Panc1 (cell line): ENCODE measurements around the gene SH2D2A. TPM values are rescaled to one million over a fixed set of nuclear protein-coding genes. Genes with fewer than 3 reads are reported as not detected.

Experiments
- ATAC-seq: fragments of 200-7000 bp; cut with Tn5 transposase; 2 replicates; pipeline ENCODE4 v1.9.1; 2020; ENCODE audit warnings: mild to moderate bottlenecking, moderate library complexity
- BruUV-seq: library from RNA; stranded (reverse); fragments of 400-500 nt; replicated peaks from 2 replicates; lab custom pipeline; 2021; lab: Mats Ljungman, UMichigan
- CTCF ChIA-PET: fragments of 300-600 bp; sonication (Branson Sonifier 250); formaldehyde crosslinking; loops from one replicate; lab custom pipeline; 2022; ENCODE audit warnings: antibody characterized with exemption; lab: Charles Lee
- POLR2A ChIA-PET: fragments of 300-600 bp; sonication (Branson Sonifier 250); formaldehyde crosslinking; loops from one replicate; lab custom pipeline; 2022; ENCODE audit warnings: antibody characterized with exemption; lab: Charles Lee
- DNase-seq: peaks from one replicate; pipeline ENCODE4 v3.0.0-alpha.2; 2010; ENCODE audit warnings: low read depth, low spot score
- H3K27ac ChIP-seq: 2 replicates; pipeline ENCODE4 v1.5.1; 2011; ENCODE audit warnings: mild to moderate bottlenecking, low read length, inconsistent platforms
- H3K27me3 ChIP-seq: fragments of 200-500 bp; sonication (Bioruptor generic); 2 replicates; pipeline ENCODE4 v1.6.0; 2014; ENCODE audit warnings: low read length, inconsistent platforms; ENCODE audit not compliant: control insufficient read depth, insufficient read depth
- H3K36me3 ChIP-seq: fragments of 200-500 bp; sonication (Bioruptor generic); 2 replicates; pipeline ENCODE4 v1.5.1; 2014; ENCODE audit warnings: inconsistent platforms, mild to moderate bottlenecking, low read length, moderate library complexity; ENCODE audit not compliant: control insufficient read depth, insufficient read depth
- H3K4me1 ChIP-seq: 2 replicates; pipeline ENCODE4 v1.5.1; 2011; ENCODE audit warnings: inconsistent platforms, mild to moderate bottlenecking, low read length, moderate library complexity; ENCODE audit not compliant: control insufficient read depth, insufficient read depth
- H3K4me3 ChIP-seq, 2 experiments: 2 replicates each; pipeline ENCODE4 v1.5.1; 2011 to 2012; ENCODE audit warnings: low read depth in 2 of 2, low read length in 2 of 2, mild to moderate bottlenecking in 2 of 2, inconsistent platforms in 1 of 2, moderate library complexity in 1 of 2
- H3K9me3 ChIP-seq: fragments of 200-500 bp; sonication (Bioruptor generic); 2 replicates; pipeline ENCODE4 v1.5.1; 2014; ENCODE audit warnings: low read depth, mild to moderate bottlenecking, inconsistent platforms, low read length, moderate library complexity; ENCODE audit not compliant: control insufficient read depth, insufficient read depth
- CTCF ChIP-seq: fragments of 450-650 bp; IDR thresholded peaks from 2 replicates; pipeline ENCODE4 v1.5.1; 2017; ENCODE audit warnings: mild to moderate bottlenecking
- POLR2AphosphoS5 ChIP-seq: IDR thresholded peaks from 2 replicates; pipeline ENCODE4 v1.6.1; 2012; ENCODE audit warnings: mild to moderate bottlenecking, low read depth, low read length, moderate library complexity
- REST ChIP-seq, 2 experiments: IDR thresholded peaks; 2 replicates each; pipeline ENCODE4 v1.6.1; 2011 to 2012; ENCODE audit warnings: low read depth in 2 of 2, control low read depth in 1 of 2, low read length in 1 of 2, mild to moderate bottlenecking in 1 of 2, moderate library complexity in 1 of 2; ENCODE audit not compliant: insufficient read depth in 1 of 2
- SIN3A ChIP-seq: IDR thresholded peaks from 2 replicates; pipeline ENCODE4 v1.6.1; 2012; ENCODE audit warnings: low read depth, mild to moderate bottlenecking, low read length, moderate library complexity, borderline replicate concordance; ENCODE audit not compliant: insufficient read depth
- TCF7L2 ChIP-seq: IDR thresholded peaks from 2 replicates; pipeline ENCODE4 v1.6.1; 2011; ENCODE audit warnings: mild to moderate bottlenecking, low read depth, low read length, inconsistent platforms
- in situ Hi-C: cut with HindIII; loops from 2 replicates; pipeline ENCODE4 v1.10.0; 2016; ENCODE audit warnings: low sequenced_read_pairs, low pct_unique_long_range_greater_than_20kb
- intact Hi-C: fragments of 100-400 bp; cut with micrococcal nuclease; formaldehyde crosslinking; loops from one replicate; pipeline ENCODE4 v1.10.0; 2022; ENCODE audit not compliant: unreplicated experiment
- total RNA-seq: library from RNA; stranded (reverse); gene quantifications from one replicate; pipeline ENCODE4 v1.2.1, GENCODE V29; 2021; ENCODE audit not compliant: unreplicated experiment

SH2D2A gene
- total RNA-seq, 1 experiment from 2014 or later = 0.69 TPM

DNA sequence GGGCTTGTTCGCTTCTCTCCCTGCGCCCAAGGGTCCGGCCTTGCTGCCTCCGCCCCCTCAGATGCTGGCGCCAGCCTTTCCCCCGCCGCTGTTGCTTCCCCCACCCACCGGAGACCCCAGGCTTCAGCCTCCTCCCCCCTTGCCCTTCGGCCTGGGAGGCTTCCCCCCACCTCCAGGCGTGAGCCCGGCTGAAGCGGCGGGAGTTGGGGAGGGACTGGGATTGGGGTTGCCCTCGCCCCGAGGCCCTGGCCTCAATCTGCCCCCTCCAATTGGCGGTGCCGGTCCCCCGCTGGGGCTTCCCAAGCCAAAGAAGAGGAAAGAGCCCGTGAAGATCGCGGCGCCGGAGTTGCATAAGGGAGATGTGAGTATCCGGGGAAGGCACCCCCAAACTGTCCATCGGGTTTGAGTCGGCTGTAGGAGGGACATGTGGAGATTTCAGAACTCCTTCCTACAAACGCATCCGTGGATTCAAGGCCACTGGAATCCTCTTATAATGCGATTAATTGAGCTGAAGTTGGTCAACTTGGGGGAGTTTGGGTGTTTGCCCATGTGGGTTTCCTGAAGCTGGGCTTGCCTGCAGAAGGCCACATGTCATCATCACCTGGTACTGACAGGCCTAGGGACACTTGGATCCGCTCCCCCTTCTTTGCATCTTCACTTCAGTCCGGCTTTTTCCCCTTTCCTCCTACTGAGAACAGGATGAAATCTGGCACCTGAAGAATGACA is 48.6 kb downstream of the SH2D2A start:
- intact Hi-C loops = no loop called here
- Histone ChIP-seq H3K36me3 (peaks cover 10% of the 10 kb centered on the region), H3K27ac (peak overlapping the region; percentile 96), H3K9me3 (no peaks in the 10 kb centered on the region), H3K4me3 (peak overlapping the region; percentile 98 to 99), H3K4me1 (peaks cover 29% of the 10 kb centered on the region), H3K27me3 (no peaks in the 10 kb centered on the region)
- CTCF ChIA-PET = no interaction called here
- no peak for TF ChIP-seq SIN3A
- TF ChIP-seq POLR2AphosphoS5 = no peak
- TF ChIP-seq CTCF = no peak
- TF ChIP-seq REST (IDR thresholded peaks at IDR 0.05; ENCODE audit: insufficient read depth in 1 of 2, low read depth in 2 of 2, low read length in 1 of 2) = no peak
- no peak for TF ChIP-seq TCF7L2
- in situ Hi-C loops = no loop called here
- POLR2A ChIA-PET = no interaction called here
- BruUV-seq = no TSS peak
- ATAC-seq (peak; percentile 8), DNase-seq (no peak)

DNA sequence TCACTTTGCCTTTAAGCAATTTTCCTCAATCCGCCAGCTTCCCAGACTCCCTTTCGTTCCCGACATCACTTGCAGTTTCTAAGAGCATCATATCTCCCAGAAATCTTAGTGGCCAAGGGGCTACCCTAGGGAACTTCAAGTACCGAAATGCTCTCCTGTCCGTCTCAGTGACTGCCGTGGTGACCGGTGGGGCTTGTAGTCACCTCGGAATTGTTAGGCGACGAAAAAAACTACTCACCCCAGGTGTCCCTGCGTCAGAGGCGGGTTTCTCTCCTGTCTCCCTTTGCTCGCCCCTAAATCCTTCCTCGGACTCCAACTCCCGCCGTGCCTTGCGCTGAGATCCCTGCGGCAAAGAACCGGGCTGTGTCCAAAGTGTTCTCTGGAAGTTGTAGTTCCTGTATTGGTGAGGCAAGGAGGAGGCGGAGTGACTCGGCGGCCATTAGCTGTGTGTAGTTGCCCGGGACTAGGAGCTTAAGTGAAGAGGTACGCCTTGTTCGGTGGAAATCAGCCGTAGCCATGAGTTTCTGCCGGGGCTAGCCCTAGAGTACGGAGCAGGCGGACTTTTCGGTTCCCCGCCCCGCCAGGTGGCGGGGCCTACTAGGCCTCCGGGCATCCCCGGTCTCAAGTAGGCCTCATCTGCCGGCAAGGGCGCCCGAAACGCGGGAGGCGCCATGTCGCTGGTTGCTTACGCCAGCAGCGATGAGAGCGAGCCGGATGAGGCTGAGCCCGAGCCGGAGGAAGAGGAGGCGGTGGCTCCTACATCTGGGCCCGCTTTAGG is 49.4 kb downstream of the SH2D2A start, which contains the start of gene PRCC:
PRCC (plus strand) TSS at position 435 of the 778 bp plus-strand sequence; CDS start at position 672, 237 bp downstream.
- Histone ChIP-seq H3K4me1 (peaks cover 23% of the 10 kb centered on the region), H3K4me3 (peak within 1 kb of the TSS; percentile 98 to 99), H3K9me3 (no peaks in the 10 kb centered on the region), H3K27me3 (no peaks in the 10 kb centered on the region), H3K36me3 (peaks cover 10% of the 10 kb centered on the region), H3K27ac (peak within 1 kb of the TSS; percentile 99)
- ChIA-PET CTCF (interaction anchor here (1.0 kb wide), 1 partner anchor 122 kb away, joined by 3 read pairs; no protein-coding TSS in a partner anchor), POLR2A (interaction anchor here (0.5 to 1.0 kb wide), 6 partner anchors 9 to 101 kb away, joined by 3 to 6 read pairs (median 3); partner anchors contain the start of gene MRPL24)
- in situ Hi-C loops = no loop called here
- TF ChIP-seq CTCF (no peak), POLR2AphosphoS5 (peak; percentile 51), SIN3A (peak; percentile 88; the same call in 1 of the 2 replicates)
- ATAC-seq (peak; percentile 97), DNase-seq (peak; percentile 100)
- intact Hi-C loops = no loop called here
- TSS peak; percentile 74 for BruUV-seq
